GM12878 (cell line): ENCODE results near the gene LRP5. TPM values are rescaled to one million over a fixed set of nuclear protein-coding genes. Genes with fewer than 3 reads are reported as not detected.

Experiments
- ATAC-seq: fragments of 200-7000 bp; cut with Tn5 transposase; 3 replicates; pipeline ENCODE4 v1.9.1; 2020; ENCODE audit warnings: mild to moderate bottlenecking, moderate library complexity
- BruUV-seq: library from RNA; stranded (reverse); fragments of 400-500 nt; replicated peaks from 2 replicates; lab custom pipeline; 2021; lab: Mats Ljungman, UMichigan
- CTCF ChIA-PET: fragments of 300-600 bp; sonication (Branson Sonifier 250); formaldehyde crosslinking; extraction: SDS; loops from one replicate; lab custom pipeline; 2021; ENCODE audit warnings: inconsistent platforms; lab: Yijun Ruan, JAX
- POLR2A ChIA-PET: fragments of 350-600 bp; formaldehyde crosslinking; extraction: SDS; loops from one replicate; lab custom pipeline; 2021; ENCODE audit warnings: inconsistent platforms; lab: Charles Lee
- RAD21 ChIA-PET: fragments of 300-600 bp; sonication (Branson Sonifier 250); formaldehyde crosslinking; loops from one replicate; lab custom pipeline; 2023; ENCODE audit warnings: antibody characterized with exemption; ENCODE audit not compliant: unreplicated experiment; lab: Charles Lee
- SMC1A ChIA-PET: fragments of 300-600 bp; sonication (Branson Sonifier 250); formaldehyde crosslinking; loops from one replicate; lab custom pipeline; 2023; ENCODE audit not compliant: unreplicated experiment, uncharacterized antibody; lab: Charles Lee
- DNase-seq: peaks from one replicate; pipeline ENCODE4 v3.0.0-alpha.2; 2011; ENCODE audit warnings: low read depth, low spot score
- FAIRE-seq: peaks from 3 replicates; lab custom pipeline; 2011; peaks lifted over from hg19 to GRCh38; lab: Jason Lieb, UNC
- H2AFZ ChIP-seq: 2 replicates; pipeline ENCODE4 v1.6.0; 2011; ENCODE audit warnings: low read depth, low read length, control low read depth; ENCODE audit not compliant: control insufficient read depth
- H3K27ac ChIP-seq: 2 replicates; pipeline ENCODE4 v1.5.1; 2011; ENCODE audit warnings: control low read depth; ENCODE audit not compliant: control insufficient read depth, insufficient read depth
- H3K27me3 ChIP-seq, 2 experiments: replicated peaks in 1 of 2; 2 replicates each; pipeline versions ENCODE4 v1.6.0 to v1.6.1; 2011; ENCODE audit warnings: low read length in 1 of 2; ENCODE audit not compliant: control insufficient read depth in 2 of 2, insufficient read depth in 2 of 2
- H3K36me3 ChIP-seq, 2 experiments: 2 replicates each; pipeline ENCODE4 v1.5.1; 2011; ENCODE audit warnings: low read length in 1 of 2; ENCODE audit not compliant: control insufficient read depth in 2 of 2, insufficient read depth in 2 of 2
- H3K4me1 ChIP-seq: 2 replicates; pipeline ENCODE4 v1.6.1; 2011; ENCODE audit warnings: mild to moderate bottlenecking, low read length, moderate library complexity, mixed read lengths; ENCODE audit not compliant: control insufficient read depth, insufficient read depth
- H3K4me2 ChIP-seq: 2 replicates; pipeline ENCODE4 v1.6.0; 2011; ENCODE audit warnings: control low read depth; ENCODE audit not compliant: control insufficient read depth, insufficient read depth
- H3K4me3 ChIP-seq: fragments of 200-600 bp; sonication (generic); 2 replicates; pipeline ENCODE4 v1.5.1; 2016
- H3K79me2 ChIP-seq: 2 replicates; pipeline ENCODE4 v1.6.0; 2011; ENCODE audit warnings: low read length; ENCODE audit not compliant: control insufficient read depth, insufficient read depth
- H3K9ac ChIP-seq: 2 replicates; pipeline ENCODE4 v1.8.0; 2011; ENCODE audit warnings: low read length, control low read depth, mixed read lengths; ENCODE audit not compliant: control insufficient read depth, insufficient read depth
- H3K9me3 ChIP-seq: replicated peaks from 3 replicates; pipeline ENCODE4 v1.5.1; 2011; ENCODE audit warnings: mild to moderate bottlenecking, low read length; ENCODE audit not compliant: control insufficient read depth, insufficient read depth
- H4K20me1 ChIP-seq: 2 replicates; pipeline ENCODE4 v1.6.0; 2011; ENCODE audit not compliant: control insufficient read depth, insufficient read depth
- BMI1 ChIP-seq: fragments of 450-650 bp; IDR thresholded peaks from 2 replicates; pipeline ENCODE4 v1.6.1; 2016; ENCODE audit warnings: mild to moderate bottlenecking, moderate library complexity, borderline replicate concordance
- EGR1 ChIP-seq, 2 experiments: IDR thresholded peaks; 1 replicate in 1 of 2; 2 replicates in 1 of 2; pipeline ENCODE4 v1.6.1; 2011 to 2012; ENCODE audit warnings: low read depth in 2 of 2, low read length in 2 of 2, borderline replicate concordance in 1 of 2, mild to moderate bottlenecking in 1 of 2, moderate library complexity in 1 of 2
- LARP7 ChIP-seq: fragments of 450-650 bp; IDR thresholded peaks from 2 replicates; pipeline ENCODE4 v1.6.1; 2017; ENCODE audit warnings: mild to moderate bottlenecking
- NR2C2 ChIP-seq: IDR thresholded peaks from 2 replicates; pipeline ENCODE4 v1.6.1; 2011; ENCODE audit warnings: borderline replicate concordance, low read depth; ENCODE audit not compliant: control insufficient read depth, insufficient read length
- PAX8 ChIP-seq: fragments of 450-650 bp; IDR thresholded peaks from 2 replicates; pipeline ENCODE4 v1.6.1; 2017; ENCODE audit warnings: mild to moderate bottlenecking, moderate library complexity
- PML ChIP-seq: IDR thresholded peaks from 2 replicates; pipeline ENCODE4 v1.6.1; 2012; ENCODE audit warnings: low read length, inconsistent platforms
- POLR2A ChIP-seq: IDR thresholded peaks from 2 replicates; pipeline ENCODE4 v1.6.1; 2011; ENCODE audit warnings: low read depth, mild to moderate bottlenecking, low read length
- SMC3 ChIP-seq: IDR thresholded peaks from 2 replicates; pipeline ENCODE4 v1.6.1; 2011; ENCODE audit warnings: low read length, improper control_type of control experiment, borderline replicate concordance
- SREBF1 ChIP-seq: IDR thresholded peaks from 2 replicates; pipeline ENCODE4 v1.6.1; 2012; ENCODE audit warnings: mild to moderate bottlenecking, low read length
- TAF1 ChIP-seq: IDR thresholded peaks from 2 replicates; pipeline ENCODE4 v1.6.1; 2011; ENCODE audit warnings: mild to moderate bottlenecking, low read depth, low read length, borderline replicate concordance
- ZNF217 ChIP-seq: fragments of 450-650 bp; IDR thresholded peaks from 2 replicates; pipeline ENCODE4 v1.6.1; 2017; ENCODE audit warnings: antibody characterized with exemption, mild to moderate bottlenecking
- WGBS: methylation state at CpG from one replicate; pipeline ENCODE4 v1.1.6; 2016; ENCODE audit warnings: low lambda C conversion rate; ENCODE audit not compliant: insufficient replicate concordance, insufficient coverage; ENCODE audit errors: missing lambda C conversion rate; 5-methylcytosine and 5-hydroxymethylcytosine counted together
- in situ Hi-C: fragments of 300-500 bp; cut with MboI; formaldehyde crosslinking; loops from 9 replicates; pipeline ENCODE4 v1.14.3; 2018; ENCODE audit warnings: mixed read lengths
- intact Hi-C: fragments of 100-400 bp; cut with micrococcal nuclease; formaldehyde crosslinking; loops from one replicate; pipeline ENCODE4 v1.14.2; 2022; ENCODE audit not compliant: unreplicated experiment
- polyA plus RNA-seq, 11 experiments: library from polyadenylated mRNA; depleted of rRNA in 4 of 11; unstranded in 6 of 11; stranded (reverse) in 5 of 11; fragments of >200 nt; fragmentation: Nextera tagmentation in 4 of 11; fragmentation: Illumina TruSeq in 1 of 11; extraction: Ambion mirVana in 4 of 11; extraction: Trizol in 1 of 11; gene quantifications; 1 replicate in 1 of 11; 2 replicates in 10 of 11; pipeline versions ENCODE4 v1.2.1 to v1.2.3, GENCODE V29; 2011 to 2016; ENCODE audit warnings: inconsistent platforms in 2 of 11, missing spikeins in 2 of 11, low read depth in 1 of 11
- total RNA-seq, 4 experiments: library from RNA; depleted of rRNA in 3 of 4; stranded (reverse); fragments of >200 nt in 3 of 4; fragmentation: Illumina TruSeq in 1 of 4; extraction: Trizol in 1 of 4; gene quantifications; 2 replicates each; pipeline versions ENCODE4 v1.2.1 to v1.2.3, GENCODE V29; 2013 to 2021
- TF ChIP-seq, protein P1 (sequence below): fragments of 450-650 bp; IDR thresholded peaks from 2 replicates; pipeline ENCODE4 v1.6.1; 2016; ENCODE audit warnings: mild to moderate bottlenecking

Gene LRP5
- total and polyA plus RNA-seq, 10 of the 15 experiments (the other 5 are each of a cell fraction or from before 2014, with no cell fraction given), result 0.37 to 34.0 (median 6.6) TPM

DNA sequence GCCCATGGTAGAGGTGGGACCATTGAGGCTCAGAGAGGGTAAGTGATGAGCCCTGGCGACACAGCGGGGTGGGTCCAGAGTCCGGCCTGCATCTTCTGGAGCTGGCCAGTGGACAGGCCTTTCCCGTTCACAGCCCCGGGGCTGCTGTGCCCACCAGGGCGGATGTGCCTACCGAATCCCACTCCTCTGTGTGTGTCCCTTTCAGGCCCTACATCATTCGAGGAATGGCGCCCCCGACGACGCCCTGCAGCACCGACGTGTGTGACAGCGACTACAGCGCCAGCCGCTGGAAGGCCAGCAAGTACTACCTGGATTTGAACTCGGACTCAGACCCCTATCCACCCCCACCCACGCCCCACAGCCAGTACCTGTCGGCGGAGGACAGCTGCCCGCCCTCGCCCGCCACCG is 136.2 kb downstream of the LRP5 start:
- H4K20me1 ChIP-seq, result no peaks in the 10 kb centered on the region
- TF ChIP-seq PAX8, result no peak
- no peak for TF ChIP-seq PML
- TF ChIP-seq, protein P1, sequence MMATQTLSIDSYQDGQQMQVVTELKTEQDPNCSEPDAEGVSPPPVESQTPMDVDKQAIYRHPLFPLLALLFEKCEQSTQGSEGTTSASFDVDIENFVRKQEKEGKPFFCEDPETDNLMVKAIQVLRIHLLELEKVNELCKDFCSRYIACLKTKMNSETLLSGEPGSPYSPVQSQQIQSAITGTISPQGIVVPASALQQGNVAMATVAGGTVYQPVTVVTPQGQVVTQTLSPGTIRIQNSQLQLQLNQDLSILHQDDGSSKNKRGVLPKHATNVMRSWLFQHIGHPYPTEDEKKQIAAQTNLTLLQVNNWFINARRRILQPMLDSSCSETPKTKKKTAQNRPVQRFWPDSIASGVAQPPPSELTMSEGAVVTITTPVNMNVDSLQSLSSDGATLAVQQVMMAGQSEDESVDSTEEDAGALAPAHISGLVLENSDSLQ, result no peak
- no peak for TF ChIP-seq BMI1
- TF ChIP-seq NR2C2, result no peak
- no peak for TF ChIP-seq POLR2A
- TF ChIP-seq SREBF1, result no peak
- TF ChIP-seq ZNF217, result no peak
- TF ChIP-seq TAF1, result no peak
- TF ChIP-seq EGR1 (IDR thresholded peaks at IDR 0.05; ENCODE audit: borderline replicate concordance in 1 of 2, low read depth in 2 of 2, low read length in 2 of 2), result no peak
- TF ChIP-seq LARP7, result no peak
- no peak for TF ChIP-seq SMC3
- TF ChIP-seq, all 136 proteins: peak for 0
- ChIA-PET RAD21 (interaction anchor here (1.9 kb wide), 1 partner anchor 191 kb away, joined by 7 read pairs; no protein-coding TSS in a partner anchor), POLR2A (no interaction called here), SMC1A (no interaction called here), CTCF (interaction anchor here (0.9 to 1.6 kb wide), 3 partner anchors 11 to 191 kb away, joined by 3 to 5 read pairs (median 3); partner anchors contain the start of gene PPP6R3)
- Histone ChIP-seq H3K4me2 (no peak overlapping the region), H3K9me3 (no peaks in the 10 kb centered on the region; the same call in 2 of the 3 replicates), H3K4me1 (no peaks in the 10 kb centered on the region), H3K4me3 (no peak overlapping the region), H3K9ac (no peak overlapping the region), H2AFZ (no peak overlapping the region), H3K79me2 (no peaks in the 10 kb centered on the region), H3K27ac (no peak overlapping the region), H3K36me3 (peaks cover 2 to 5% of the 10 kb centered on the region in 2 experiments; a peak in 2 of 4 replicates), H3K27me3 (no peaks in the 10 kb centered on the region)
- BruUV-seq, result no TSS peak
- intact Hi-C loops (loop anchor here (5.0 kb wide), 1 partner anchor 151 kb away; no protein-coding TSS in a partner anchor), in situ Hi-C loops (no loop called here)
- WGBS, result 93% methylated on average over 18 of the region's 25 CpGs
- ATAC-seq (no peak), FAIRE-seq (no peak), DNase-seq (no peak)
